OCI-M2 (cell line): ENCODE measurements around the gene ZFYVE16.
"Not testable (repeated sequence)": the region's sequence is repeated elsewhere in the genome, so short reads cannot be mapped to it uniquely, and the experiment has no call there.

Experiments used
- DNase-seq: peaks from one replicate; lab custom pipeline; 2025; ENCODE audit not compliant: unreplicated experiment; lab: John Stamatoyannopoulos, UW

Gene ZFYVE16

DNA sequence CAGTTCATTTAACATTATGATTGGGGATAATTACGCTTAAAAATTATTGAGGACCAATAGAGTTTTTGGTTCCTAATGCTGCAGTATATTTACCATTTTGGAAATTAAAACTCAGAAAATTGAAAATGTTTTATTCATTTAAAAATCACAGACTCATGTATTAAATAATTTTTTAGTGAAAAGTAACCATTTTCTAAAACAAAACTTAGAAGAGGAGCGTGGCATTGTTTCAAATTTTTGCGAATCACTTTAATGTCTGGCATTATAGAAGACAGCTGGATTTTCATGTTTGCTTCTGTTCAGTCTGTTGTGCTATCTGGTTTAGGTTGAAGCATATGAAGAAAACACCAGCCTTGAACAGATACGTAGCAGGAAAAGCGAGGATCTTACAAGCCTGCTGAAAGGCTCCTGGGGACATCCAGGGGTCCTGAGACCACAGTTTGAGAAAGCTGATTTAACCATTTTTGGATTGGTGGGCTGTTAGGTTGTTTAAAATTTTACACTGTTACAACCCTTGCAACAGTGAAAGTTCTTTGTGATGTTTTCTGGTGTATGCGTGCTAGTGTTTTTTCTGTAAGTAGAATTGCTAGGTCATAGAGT, 1.6 kb downstream of the ZFYVE16 start:
- no peak for DNase-seq

DNA sequence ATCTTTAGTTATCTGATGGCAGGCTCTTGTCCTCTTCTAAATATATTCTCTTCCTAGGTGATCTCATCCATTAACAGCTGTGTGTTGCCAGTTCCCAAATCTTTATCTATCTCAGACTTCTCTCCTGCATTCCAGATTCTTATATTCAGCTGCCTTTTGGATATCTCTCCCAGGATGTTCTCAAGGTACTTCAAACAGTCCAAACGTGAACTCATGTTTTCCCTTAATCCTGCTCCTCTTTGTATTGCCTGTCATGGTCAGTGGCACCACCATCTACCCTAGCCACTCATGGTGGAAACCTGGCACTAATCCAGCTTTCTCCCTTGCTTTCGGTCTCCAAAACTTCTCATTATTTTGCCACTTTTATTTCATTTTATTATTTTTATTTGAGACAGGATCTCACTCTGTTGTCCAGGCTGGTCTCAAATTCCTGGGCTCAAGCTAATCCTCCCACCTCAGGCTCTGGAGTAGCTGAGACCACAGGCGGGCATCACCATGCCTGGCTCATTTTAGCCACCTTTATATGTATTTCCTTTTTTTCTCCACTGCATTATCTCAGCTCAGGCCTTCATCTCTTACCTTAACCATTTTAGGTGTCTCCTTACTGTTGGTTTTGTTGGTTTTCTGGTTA, 3.8 kb downstream of the ZFYVE16 start:
- no peak for DNase-seq

DNA sequence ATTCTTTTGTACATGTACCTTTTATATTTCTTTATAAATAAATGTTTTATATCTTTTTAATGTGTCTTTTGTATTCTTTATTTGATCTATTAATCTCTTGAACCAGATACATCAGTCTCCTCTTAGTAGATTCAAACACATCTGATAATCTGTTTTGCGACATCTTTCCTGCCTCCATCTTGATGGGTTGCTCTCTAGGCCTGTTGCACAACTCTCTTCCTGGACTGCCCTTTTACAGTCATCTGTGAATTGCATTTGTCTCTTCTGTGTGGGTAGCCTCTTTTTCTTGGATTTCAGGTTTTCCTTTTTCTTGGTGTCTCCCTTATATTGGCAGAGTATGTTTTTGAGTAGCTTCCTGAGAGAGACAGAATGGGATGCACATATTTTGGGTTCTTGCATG, 6.2 kb downstream of the ZFYVE16 start:
- no peak for DNase-seq

DNA sequence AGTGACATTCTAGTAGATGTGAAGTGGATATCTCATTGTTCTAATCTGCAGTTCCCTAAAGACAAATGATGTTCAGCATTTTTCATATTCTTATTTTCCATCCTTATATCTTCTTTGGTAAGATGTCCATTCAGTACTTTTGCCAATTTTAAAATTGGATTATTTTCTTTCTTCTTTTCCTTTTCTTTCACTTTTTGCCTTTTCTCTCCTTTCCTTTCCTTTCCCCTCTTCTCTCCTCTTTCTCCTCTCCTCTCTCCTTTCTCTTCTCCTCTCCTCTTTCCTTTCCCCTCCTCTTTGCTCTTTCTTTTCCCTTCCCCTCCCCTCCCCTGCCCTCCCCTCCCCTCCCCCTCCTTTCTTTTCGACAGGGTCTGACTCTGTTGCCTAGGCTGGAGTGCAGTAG, 10.1 kb downstream of the ZFYVE16 start:
- DNase-seq: no peak

DNA sequence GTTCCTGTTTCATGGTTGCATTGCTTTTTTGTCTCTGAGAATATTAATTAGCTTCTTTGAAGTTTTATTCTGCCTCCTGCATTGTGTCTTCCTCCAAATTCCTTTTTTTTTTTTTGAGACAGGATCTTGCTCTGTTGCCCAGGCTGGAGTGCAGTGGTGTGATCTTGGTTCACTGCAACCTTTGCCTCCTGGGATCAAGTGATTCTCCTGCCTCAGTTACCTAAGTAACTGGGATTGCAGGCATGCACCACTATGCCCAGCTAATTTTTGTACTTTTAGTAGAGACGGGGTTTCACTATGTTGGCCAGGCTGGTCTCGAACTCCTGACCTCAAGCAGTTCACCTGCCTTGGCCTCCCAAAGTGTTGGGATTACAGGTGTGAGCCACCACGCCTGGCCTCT, 16.5 kb downstream of the ZFYVE16 start:
- not testable (repeated sequence) for DNase-seq

DNA sequence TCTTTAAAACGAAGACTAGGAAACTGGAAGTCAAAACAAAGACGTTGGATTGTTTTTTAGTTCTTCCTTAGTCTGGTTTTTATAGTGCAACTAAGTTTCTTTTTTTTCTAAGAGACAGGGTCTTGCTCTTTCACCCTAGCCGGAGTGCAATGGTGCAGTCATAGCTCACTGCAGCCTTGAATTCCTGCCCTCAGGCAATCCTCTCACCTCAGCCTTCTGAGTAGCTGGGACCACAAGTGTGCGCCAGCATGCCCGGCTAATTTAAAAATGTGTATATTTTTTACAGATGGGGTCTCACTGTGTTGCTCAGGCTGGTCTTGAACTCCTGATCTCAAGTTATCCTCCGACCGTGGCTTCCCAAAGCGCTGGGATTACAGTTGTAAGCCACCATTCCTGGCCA, 27.6 kb downstream of the ZFYVE16 start:
- DNase-seq: no peak

DNA sequence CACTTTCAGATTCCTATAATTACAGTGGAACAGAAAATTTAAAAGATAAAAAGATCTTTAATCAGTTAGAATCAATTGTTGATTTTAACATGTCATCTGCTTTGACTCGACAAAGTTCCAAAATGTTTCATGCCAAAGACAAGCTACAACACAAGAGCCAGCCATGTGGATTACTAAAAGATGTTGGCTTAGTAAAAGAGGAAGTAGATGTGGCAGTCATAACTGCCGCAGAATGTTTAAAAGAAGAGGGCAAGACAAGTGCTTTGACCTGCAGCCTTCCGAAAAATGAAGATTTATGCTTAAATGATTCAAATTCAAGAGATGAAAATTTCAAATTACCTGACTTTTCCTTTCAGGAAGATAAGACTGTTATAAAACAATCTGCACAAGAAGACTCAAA, 29.5 kb downstream of the ZFYVE16 start:
- no peak for DNase-seq

DNA sequence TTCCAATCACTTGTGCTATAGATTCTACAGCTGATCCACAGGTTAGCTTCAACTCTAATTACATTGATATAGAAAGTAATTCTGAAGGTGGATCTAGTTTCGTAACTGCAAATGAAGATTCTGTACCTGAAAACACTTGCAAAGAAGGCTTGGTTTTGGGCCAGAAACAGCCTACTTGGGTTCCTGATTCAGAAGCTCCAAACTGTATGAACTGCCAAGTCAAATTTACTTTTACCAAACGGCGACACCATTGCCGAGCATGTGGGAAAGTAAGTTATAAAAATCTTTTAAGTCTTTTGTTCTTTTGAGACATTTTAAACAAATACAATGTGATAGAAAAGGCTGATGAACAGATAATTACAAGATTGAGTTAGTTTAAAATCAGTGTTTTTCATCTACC, 30.9 kb downstream of the ZFYVE16 start:
- DNase-seq: no peak

DNA sequence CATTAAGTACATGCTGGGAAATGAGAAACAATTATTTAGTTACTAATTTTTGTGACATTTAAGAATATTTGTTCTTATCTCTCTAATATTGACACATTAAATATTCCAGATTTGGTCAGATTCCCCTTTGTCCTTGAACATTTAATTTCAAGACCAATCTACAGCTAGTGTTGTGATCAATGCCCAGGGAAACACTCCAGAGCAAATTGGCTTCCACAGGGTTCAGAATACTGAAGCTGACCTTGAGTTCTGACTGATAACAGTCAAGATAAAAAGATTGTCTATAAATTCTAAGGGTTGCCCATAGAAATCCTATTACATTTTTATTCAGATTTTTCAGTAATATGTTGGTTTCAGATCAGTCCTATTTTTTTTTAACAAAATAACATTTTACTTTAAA, 31.3 kb downstream of the ZFYVE16 start:
- no peak for DNase-seq

DNA sequence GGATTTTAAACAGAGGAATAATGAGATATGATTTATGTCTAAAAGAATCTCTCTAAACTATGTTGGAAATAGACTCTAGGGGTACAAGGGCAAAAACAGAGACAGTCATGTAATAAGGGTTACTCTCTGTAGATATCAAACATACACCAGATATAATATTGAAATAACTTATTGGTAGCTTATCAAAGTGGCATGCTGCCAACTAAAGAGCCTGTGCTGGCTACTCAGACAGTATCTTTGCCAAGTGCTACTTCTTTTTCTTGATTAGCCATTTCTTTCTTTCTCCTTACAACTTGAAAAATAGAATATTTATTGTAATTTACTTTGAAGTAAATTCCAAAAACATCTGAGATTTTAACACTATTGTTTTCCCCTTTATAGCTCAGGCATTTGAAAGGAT, 34.9 kb downstream of the ZFYVE16 start:
- DNase-seq: no peak

DNA sequence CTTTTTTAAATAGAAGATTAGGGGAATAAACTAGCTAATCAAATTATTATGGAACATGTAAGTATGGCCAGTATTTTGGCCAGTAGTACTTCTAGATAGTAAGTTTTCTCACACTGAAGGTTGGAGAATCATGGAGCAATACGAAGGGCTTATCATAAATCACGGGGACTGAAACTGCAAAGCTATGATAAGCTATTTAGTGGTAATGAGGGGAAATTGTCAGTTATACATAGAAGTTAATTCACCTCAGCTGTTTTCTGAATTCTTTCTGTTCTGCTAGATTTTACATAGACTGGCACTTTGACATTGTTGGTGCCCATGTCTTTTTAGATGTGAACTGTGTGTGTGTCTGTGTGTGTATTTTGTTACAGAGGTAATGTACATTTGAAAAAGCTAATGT, 45.5 kb downstream of the ZFYVE16 start:
- no peak for DNase-seq

DNA sequence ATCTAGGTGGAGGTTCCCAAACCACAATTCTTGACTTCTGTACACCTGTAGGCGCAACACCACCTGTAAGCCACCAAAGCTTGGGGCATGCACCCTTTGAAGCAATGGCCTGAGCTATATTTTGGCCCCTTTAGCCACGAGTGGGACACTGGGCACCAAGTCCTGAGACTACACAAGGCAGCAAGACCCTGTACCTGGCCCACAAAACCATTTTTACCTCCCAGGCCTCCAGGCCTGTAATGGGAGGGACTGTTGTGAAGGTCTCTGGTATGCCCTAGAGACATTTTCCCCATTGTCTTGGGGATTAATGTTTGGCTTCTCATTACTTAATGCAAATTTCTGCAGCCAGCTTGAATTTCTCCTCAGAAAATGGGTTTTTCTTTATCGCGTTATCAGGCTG, 55.4 kb downstream of the ZFYVE16 start:
- no peak for DNase-seq

DNA sequence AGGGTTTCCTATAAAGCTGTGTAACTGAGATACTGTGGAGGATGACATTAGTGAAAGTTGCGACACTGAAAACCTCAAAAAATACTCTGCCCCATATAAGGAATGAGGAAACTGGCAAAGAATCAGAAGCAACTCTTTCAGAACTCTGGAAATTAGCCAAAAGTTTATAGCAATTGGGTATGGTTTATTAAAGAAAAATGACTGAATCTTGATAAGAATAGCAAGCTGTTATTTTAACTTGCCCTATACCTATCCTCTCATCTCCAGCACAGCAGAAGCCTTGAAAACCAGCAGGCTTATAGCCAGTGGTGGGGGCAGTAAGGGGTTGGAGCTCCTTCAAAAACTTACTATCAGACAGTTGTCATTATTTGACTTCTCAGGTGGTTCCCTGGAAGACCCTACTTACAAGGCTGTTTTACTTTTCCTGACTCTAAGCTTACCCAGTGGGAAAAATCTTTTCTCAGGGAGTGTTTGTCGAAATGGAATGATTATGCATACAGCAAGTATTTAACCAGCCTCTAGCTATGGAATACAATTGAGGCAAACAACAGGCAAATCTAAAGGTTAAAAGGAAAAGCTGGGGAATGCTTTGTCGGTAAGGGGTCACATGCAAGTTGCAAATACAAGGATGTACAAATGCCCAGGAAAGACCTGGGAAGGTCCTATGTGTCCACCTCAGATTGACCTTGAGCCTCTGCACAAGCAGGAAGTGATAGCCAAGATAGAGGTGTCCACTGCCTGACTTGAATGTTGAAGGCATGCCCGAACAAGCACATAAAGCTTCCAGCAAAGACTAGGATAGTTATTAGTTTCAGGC, 59.0 kb downstream of the ZFYVE16 start:
- no peak for DNase-seq

DNA sequence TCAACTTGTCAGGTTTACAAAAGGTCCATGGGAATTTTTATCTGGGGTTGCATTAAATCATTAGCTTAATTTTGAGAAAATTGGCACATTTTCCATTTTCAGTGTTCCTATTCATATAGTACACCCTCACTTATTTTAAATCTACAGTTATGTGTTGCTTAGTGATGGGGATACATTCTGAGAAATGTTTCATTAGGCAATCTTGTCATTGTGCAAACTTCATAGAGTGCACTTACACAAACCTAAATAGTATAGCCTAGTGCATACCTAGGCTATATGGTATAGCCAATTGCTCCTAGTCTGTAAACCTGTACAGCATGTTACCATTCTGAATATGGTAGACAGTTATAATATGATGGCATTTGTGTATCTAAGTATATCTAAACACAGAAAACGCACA, 60.3 kb downstream of the ZFYVE16 start:
- DNase-seq: no peak

DNA sequence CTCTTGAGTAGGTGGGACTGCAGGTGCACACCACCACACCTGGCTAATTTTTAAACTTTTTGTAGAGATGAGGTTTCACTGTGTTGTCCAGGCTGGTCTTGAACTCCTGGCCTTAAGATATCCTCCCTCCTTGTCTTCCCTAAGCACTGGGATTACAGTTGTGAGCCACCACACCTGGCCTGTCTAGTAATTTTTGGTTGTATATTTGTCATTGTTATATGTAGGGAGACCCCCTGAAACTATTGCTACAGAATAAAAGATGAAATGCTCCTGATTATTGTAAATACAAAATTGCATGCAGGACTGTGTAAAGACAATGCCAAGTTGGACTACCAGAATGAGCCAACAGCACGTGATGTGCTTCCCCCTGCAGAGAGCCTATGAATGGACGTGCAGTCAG, 62.8 kb downstream of the ZFYVE16 start:
- DNase-seq: not testable (repeated sequence)

DNA sequence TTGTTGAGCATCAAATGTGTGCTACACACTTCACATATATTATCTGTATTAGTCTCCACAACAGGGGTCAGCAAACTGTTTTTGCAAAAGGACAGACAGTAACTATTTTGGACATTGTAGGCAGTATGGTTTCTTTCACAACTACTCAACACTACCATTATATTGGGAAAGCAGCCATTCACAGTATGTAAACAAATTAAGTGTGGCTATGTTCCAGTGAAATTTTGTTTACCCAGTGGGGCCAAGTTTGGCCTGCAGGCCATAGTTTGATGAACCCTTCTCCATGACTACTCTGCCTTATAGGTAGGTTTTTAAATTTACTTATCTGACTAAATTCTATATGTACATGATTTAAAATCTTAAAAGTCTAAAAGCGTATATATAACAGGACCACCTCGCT, 67.1 kb downstream of the ZFYVE16 start:
- no peak for DNase-seq

DNA sequence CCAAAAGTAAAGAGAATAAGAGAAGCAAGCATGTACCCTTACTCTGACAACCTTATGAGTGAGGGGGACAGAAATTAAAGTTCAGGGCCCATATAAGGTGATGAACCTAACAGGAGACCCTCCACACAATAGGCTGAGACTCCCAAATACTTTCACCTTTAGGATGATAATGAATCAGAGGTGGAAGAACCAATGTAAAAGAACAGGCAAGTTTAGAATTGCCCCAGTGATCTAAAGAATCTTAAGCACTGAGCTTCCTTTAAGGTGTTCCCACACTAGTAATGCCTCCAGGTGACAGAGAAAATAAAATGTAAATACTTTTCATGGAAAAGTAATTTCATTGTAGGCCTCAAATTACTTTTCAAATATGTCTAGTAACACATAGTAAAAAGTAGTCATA, 71.8 kb downstream of the ZFYVE16 start:
- no peak for DNase-seq

DNA sequence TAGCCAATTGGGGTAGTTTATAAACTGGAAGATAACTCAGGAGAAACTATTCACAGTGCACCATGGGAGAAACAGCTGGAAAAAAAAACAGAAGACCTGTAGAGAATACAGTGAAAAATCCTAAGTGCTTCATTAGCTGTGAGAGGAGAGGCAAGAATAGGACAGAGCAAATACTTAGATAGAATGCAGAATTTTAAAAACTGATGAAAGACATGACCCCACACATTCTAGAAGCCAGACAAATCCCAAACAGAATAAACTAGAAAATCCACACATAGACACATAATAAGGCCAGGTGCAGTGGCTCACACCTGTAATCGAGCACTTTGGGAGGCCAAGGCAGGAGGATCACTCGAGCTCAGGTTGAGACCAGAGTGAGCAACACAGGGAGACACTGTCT, 72.5 kb downstream of the ZFYVE16 start:
- DNase-seq: no peak

DNA sequence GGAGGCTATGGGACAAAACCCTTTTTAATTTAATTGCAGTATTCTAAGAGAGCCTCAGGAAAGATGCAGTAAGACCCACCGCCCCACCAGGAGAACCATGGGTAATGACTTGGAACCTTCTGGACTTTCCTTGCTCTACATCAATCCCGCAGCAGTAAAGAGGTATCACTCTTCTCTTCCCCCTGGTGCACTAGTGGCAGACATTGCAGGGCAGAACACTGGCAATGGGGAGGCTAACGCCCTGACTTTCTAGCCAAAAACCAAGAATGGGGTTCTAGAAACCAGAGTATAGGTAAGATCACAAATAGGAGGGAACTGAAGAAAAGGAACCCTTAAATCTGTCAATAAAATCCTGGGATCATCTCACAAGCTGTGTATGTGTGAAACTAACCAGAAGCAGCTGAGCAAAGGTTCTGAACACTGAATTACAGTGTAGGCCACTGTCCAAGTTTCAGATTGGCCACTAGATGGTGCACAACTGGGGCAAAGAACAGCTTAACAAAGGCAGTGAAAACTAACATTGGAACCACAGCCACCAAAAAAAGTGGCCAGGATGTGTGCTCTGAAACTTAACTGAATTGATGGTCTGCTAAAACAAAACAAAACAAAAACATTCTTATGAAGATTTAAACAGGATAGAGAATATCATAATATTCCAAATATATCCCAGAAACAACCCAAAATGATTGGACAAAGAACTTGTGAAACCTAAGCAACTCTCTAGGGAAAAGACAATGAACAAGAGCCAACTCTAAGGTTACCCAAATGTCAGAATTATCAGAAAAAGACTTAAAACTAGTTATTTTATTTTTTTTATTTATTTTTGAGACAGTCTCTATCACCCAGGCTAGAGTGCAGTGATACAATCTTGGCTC, 73.4 kb downstream of the ZFYVE16 start:
- no peak for DNase-seq

DNA sequence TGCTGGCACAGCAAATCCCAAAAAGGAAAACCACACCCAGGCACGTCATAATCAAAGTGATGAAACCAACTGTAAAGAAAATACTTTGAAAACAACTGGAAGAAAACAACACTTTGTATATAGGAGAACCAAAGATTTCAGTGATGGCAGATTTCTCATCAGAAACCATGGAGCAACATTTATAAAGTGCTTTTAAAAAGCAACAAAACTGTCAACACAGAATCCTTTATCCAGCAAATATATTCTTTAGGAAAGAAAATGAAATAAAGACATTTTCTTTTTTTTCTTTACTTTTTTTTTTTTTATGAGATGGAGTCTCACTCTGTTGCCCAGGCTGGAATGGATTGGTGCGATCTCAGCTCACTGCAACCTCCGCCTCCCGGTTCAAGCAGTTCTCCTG, 74.7 kb downstream of the ZFYVE16 start:
- DNase-seq: no peak

DNA sequence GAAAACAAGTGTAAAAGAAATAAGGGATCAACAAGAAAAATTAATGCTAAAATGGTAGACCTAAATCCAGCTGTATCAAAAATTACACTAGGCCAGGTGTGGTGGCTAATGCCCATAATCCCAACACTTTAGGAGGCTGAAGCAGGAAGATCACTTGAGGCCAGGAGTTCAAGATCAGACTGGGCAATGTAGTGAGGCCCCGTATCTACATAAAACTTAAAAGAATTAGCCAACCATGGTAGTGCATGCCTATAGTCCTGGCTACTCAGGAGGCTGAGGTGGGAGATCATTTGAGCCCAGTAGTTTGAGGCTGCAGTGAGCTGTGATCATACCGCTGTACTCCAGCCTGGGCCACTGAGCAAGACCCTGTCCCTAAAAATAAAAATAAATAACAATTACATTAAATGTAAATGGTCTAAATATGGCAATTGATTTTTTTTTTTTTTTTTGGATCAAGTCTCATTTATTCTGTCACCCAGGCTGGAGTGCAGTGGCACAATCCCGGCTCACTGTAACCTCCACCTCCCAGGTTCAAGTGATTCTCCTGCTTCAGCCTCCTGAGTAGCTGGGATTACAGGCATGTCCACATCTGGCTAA, 75.9 kb downstream of the ZFYVE16 start:
- no peak for DNase-seq
